ENCODE results near the gene CD74.

CD74 gene

GRCh38 chr5:150407096-150407720, 5.5 kb downstream of the CD74 start:
- no peaks in the 10 kb centered on the region for H3K27me3 Mint-ChIP-seq
- no peak overlapping the region for H3K4me3 Mint-ChIP-seq
- peaks cover 26% of the 10 kb centered on the region for H3K4me1 Mint-ChIP-seq (ENCODE audit: low read depth)
- no peaks in the 10 kb centered on the region for H3K36me3 Mint-ChIP-seq
- no peak overlapping the region for H3K27ac Mint-ChIP-seq
- no peaks in the 10 kb centered on the region for H3K9me3 Mint-ChIP-seq (ENCODE audit: low read depth)

DNA sequence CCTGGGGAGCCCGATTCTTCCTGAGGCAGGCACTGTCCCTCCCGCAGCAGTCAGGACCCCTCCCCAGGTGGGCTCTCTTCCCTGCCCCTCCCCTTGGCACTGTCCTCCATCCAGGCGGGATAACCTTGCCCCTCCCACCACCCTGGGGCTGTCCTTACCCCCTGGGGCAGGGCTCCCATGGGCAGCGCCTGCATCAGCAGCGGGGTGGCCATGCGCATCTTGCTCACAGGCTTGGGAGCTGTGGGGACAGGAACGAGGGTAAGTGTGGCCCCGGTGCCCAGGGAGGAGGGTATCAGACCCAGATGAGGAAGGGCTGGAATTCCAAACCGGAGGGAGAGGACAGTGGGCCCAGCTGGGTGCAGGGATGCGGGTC, 6.0 kb downstream of the CD74 start:
- H3K27ac Mint-ChIP-seq = no peak overlapping the region
- H3K9me3 Mint-ChIP-seq (ENCODE audit: low read depth) = no peaks in the 10 kb centered on the region
- no peak overlapping the region for H3K4me3 Mint-ChIP-seq
- H3K36me3 Mint-ChIP-seq = no peaks in the 10 kb centered on the region
- H3K4me1 Mint-ChIP-seq (ENCODE audit: low read depth) = peaks cover 25% of the 10 kb centered on the region
- no peaks in the 10 kb centered on the region for H3K27me3 Mint-ChIP-seq

GRCh38 chr5:150406103-150406722, 6.5 kb downstream of the CD74 start:
- H3K27me3 Mint-ChIP-seq = no peaks in the 10 kb centered on the region
- no peak overlapping the region for H3K4me3 Mint-ChIP-seq
- H3K4me1 Mint-ChIP-seq (ENCODE audit: low read depth) = peaks cover 22% of the 10 kb centered on the region
- H3K9me3 Mint-ChIP-seq (ENCODE audit: low read depth) = no peaks in the 10 kb centered on the region
- H3K36me3 Mint-ChIP-seq = no peaks in the 10 kb centered on the region
- peak overlapping the region; percentile 41 for H3K27ac Mint-ChIP-seq

DNA sequence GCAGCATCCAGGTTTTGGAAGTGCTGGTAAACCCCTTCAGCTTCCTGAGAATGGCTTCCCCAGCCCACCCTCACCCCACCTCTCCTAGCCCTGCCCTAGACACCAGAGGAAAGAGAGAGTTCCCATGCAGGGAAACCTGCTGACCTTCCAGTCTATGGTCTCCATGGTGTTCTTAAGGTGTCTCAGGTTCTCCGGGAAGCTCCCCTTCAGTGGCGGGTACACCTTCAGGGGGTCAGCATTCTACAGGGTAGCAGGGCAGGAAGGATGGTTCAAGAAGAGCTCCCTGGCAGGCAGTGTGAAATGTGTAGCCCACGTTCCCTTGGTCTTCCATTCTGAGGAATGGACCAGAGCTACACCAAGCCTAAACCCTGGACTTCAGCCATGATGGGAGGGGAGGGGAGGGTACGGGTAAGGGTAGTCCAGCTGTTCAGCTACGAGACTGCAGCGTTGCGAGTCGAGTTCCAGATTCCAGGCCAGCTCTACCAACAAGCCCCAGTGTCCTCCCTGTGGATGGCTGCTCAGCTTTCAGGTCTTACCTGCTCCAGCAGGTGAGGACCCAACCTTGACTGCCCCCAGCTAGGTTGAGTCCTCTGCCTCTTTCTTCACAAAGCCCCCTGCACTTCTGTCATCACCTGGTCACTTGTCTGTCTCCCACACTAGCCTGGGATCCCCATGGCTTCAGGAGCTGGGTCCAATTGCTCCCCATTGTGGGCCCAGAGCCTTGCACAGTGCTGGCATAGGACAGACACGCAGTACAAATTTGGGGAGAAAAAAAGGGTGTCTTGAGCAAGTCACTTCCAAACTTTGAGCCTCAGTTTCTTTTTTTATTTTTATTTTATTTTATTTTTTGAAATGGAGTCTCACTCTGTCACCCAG, 7.5 kb downstream of the CD74 start:
- H3K27me3 Mint-ChIP-seq = no peaks in the 10 kb centered on the region
- no peaks in the 10 kb centered on the region for H3K9me3 Mint-ChIP-seq (ENCODE audit: low read depth)
- H3K36me3 Mint-ChIP-seq = no peaks in the 10 kb centered on the region
- H3K4me3 Mint-ChIP-seq = no peak overlapping the region
- H3K27ac Mint-ChIP-seq = no peak overlapping the region
- H3K4me1 Mint-ChIP-seq (ENCODE audit: low read depth) = peaks cover 12% of the 10 kb centered on the region

GRCh38 chr5:150404535-150404934, 8.2 kb downstream of the CD74 start:
- Mint-ChIP-seq H3K27ac (no peak overlapping the region), H3K9me3 (ENCODE audit: low read depth) (no peaks in the 10 kb centered on the region), H3K4me1 (ENCODE audit: low read depth) (peaks cover 5% of the 10 kb centered on the region), H3K4me3 (no peak overlapping the region), H3K27me3 (no peaks in the 10 kb centered on the region), H3K36me3 (no peaks in the 10 kb centered on the region)

DNA sequence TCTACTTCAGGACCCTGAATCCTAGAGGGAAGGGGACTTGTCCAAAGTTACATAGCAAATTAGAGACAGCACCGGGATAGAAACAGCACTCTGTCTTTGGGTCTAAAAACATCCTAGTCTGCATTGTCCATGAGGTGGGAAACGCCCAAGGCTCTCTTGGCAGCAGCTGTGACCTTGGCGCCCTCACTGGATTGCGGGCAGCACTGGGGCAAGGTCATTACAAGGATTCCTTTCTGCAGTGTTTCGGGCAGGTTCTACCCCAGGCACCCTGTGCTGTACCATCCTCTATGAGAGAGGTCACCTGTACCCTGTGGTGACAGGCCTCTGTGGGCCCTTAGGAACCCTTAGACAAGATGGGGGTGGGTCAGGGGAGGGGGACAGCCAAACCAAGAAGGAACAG, 8.6 kb downstream of the CD74 start:
- no peaks in the 10 kb centered on the region for H3K9me3 Mint-ChIP-seq (ENCODE audit: low read depth)
- no peak overlapping the region for H3K4me3 Mint-ChIP-seq
- H3K27ac Mint-ChIP-seq = peak overlapping the region; percentile 46
- no peaks in the 10 kb centered on the region for H3K27me3 Mint-ChIP-seq
- peaks cover 5% of the 10 kb centered on the region for H3K4me1 Mint-ChIP-seq (ENCODE audit: low read depth)
- no peaks in the 10 kb centered on the region for H3K36me3 Mint-ChIP-seq

DNA sequence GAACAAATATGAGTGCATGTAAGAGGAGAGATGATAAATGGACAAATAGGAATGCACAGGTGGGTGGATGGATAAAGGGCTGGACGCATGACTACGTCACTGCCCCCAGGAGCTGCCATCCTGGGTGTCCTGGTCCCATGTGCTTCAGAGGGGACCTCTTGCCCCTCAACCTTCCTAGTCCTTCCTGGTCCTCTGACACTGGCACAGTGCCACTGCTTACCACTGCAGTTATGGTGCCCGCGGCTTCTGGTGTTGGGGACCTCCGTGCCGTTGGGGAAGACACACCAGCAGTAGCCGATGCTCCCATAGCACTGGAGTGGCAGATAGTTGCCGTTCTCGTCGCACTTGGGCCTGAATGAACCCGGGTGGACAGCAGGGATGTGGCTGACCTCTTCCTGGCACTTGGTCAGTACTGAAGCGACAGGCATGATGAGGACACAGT, 9.8 kb downstream of the CD74 start:
- Mint-ChIP-seq H3K27ac (no peak overlapping the region), H3K27me3 (no peaks in the 10 kb centered on the region), H3K4me3 (no peak overlapping the region), H3K4me1 (ENCODE audit: low read depth) (no peaks in the 10 kb centered on the region), H3K36me3 (no peaks in the 10 kb centered on the region), H3K9me3 (ENCODE audit: low read depth) (no peaks in the 10 kb centered on the region)

GRCh38 chr5:150402229-150402773, 10.4 kb downstream of the CD74 start:
- Mint-ChIP-seq H3K4me3 (no peak overlapping the region), H3K4me1 (ENCODE audit: low read depth) (no peaks in the 10 kb centered on the region), H3K9me3 (ENCODE audit: low read depth) (no peaks in the 10 kb centered on the region), H3K27me3 (no peaks in the 10 kb centered on the region), H3K36me3 (no peaks in the 10 kb centered on the region), H3K27ac (no peak overlapping the region)

DNA sequence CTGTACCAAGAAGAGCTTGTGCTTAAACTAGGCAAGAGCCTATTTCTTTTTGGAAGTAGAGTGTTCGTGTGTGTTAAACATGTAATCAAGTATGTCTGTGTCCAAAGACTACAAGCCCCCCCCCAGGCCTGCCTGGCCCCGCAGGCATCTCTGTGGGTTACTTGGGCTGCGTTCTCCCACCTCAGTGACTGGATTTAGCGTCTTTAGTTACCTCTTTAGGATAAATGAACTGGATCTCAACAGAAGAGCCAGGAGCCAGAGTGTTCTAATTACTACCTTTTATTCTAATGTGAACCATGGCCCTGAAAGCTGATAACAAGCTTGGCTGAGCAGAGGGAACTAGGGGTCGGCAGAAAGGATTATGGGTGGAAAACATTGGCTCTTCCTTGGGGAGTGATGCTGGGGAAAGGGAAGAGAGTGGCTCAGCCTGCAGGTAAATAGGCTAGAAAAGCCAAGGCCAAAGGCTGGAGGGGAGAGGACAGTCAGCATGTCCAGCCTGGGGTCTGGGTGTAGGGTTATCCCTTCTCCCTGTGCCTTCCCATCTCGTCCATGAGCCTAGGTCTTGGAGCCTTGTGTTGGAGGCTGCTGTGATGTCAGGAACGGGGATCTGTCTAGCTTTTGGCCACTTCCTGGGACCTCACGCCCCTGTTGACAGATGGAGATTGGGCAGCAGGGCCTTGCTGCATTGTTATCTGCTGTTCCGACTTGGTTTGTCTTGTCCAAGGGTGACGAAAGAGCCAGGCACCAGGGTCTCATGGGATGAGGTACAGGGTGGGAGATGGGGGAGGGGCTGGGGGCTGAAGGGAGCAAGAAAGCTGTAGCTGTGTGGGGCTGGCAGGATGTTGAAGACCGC, 11.1 kb downstream of the CD74 start:
- Mint-ChIP-seq H3K4me1 (ENCODE audit: low read depth) (no peaks in the 10 kb centered on the region), H3K36me3 (no peaks in the 10 kb centered on the region), H3K4me3 (no peak overlapping the region), H3K9me3 (ENCODE audit: low read depth) (no peaks in the 10 kb centered on the region), H3K27ac (peak overlapping the region; percentile 41), H3K27me3 (no peaks in the 10 kb centered on the region)

GRCh38 chr5:150401076-150401375, 11.7 kb downstream of the CD74 start:
- Mint-ChIP-seq H3K4me1 (ENCODE audit: low read depth) (no peaks in the 10 kb centered on the region), H3K4me3 (no peak overlapping the region), H3K9me3 (ENCODE audit: low read depth) (no peaks in the 10 kb centered on the region), H3K27ac (peak overlapping the region; percentile 41), H3K36me3 (no peaks in the 10 kb centered on the region), H3K27me3 (no peaks in the 10 kb centered on the region)

DNA sequence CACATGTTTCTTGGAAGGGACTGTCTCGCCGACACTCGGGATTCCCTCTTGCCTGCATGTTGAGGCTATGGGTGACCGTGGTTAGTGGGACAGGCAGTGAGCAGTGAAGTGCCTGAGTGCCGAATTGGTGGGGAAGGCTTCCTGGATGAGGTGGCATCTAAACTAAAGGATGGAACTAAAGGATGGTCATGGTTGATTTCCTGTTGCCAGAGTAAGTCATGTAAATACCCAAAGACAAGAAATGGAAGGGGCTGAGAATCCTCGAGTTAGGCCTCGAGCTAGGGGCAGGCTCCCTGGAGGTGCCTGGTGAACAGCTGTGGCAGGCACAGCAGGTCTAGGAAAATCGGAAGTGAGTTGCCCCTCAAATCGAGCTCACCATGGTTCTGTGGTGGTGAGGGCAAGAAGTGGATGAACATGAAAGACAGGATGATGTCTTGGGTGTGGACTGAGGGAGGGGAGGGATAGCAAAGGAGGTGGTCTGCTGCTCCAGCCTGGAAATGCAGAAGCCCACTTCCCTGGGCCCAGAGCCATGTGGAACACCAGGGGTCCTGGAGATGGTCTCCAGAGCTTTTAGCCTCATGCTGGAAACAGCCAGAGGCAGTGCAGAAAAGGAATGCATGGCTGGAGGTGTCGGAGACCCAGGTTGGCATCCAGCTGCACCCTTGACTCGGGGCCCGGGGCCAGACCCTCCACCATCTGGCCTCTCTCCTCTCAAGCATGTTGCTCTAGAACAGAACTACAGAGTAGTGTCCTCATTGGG, 12.2 kb downstream of the CD74 start:
- Mint-ChIP-seq H3K27me3 (no peaks in the 10 kb centered on the region), H3K36me3 (no peaks in the 10 kb centered on the region), H3K9me3 (ENCODE audit: low read depth) (no peaks in the 10 kb centered on the region), H3K4me1 (ENCODE audit: low read depth) (no peaks in the 10 kb centered on the region), H3K4me3 (no peak overlapping the region), H3K27ac (peak overlapping the region; percentile 56)

DNA sequence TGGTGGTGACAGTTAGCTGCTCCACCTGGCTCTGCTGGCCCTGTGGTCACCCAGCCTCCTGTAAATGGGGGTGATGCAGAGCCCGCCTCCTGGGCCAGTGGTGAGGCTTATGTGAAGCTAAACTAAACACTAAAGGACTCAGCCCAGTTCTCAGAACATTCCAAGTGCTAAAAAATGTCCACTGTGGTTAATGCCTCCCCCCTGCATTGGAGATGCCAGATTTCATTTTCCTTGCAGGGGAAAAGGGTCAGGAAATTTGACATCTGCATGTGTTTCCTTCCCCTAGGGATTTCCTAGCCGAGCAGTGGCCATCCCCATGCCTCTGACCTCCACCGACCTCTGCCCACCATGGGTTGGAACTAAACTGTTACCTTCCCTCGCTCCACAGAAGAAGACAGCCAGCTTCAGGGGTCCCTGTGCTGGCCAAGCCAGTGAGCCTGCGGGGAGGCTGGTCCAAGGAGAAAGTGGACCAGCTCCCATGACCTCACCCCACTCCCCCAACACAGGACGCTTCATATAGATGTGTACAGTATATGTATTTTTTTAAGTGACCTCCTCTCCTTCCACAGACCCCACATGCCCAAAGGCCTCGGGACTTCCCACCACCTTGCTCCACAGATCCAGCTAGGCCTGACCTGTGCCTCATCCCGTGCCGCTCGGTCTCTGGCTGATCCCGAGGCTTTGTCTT, 13.0 kb downstream of the CD74 start:
- H3K4me3 Mint-ChIP-seq = no peak overlapping the region
- no peaks in the 10 kb centered on the region for H3K36me3 Mint-ChIP-seq
- no peaks in the 10 kb centered on the region for H3K27me3 Mint-ChIP-seq
- H3K4me1 Mint-ChIP-seq (ENCODE audit: low read depth) = no peaks in the 10 kb centered on the region
- H3K27ac Mint-ChIP-seq = no peak overlapping the region
- no peaks in the 10 kb centered on the region for H3K9me3 Mint-ChIP-seq (ENCODE audit: low read depth)

GRCh38 chr5:150398722-150399523, 13.8 kb downstream of the CD74 start:
- peak overlapping the region; percentile 28 for H3K27ac Mint-ChIP-seq
- H3K4me1 Mint-ChIP-seq (ENCODE audit: low read depth) = no peaks in the 10 kb centered on the region
- H3K4me3 Mint-ChIP-seq = no peak overlapping the region
- no peaks in the 10 kb centered on the region for H3K27me3 Mint-ChIP-seq
- H3K9me3 Mint-ChIP-seq (ENCODE audit: low read depth) = no peaks in the 10 kb centered on the region
- H3K36me3 Mint-ChIP-seq = no peaks in the 10 kb centered on the region
